Fibroblast of skin of left biceps (primary cell): ENCODE results near the gene ZBTB7C.

ENCODE experiments used
- DNase-seq, 2 experiments: peaks; one replicate each; pipeline ENCODE4 v3.0.0-alpha.2; 2013; ENCODE audit warnings: low read depth in 2 of 2

Gene ZBTB7C

DNA sequence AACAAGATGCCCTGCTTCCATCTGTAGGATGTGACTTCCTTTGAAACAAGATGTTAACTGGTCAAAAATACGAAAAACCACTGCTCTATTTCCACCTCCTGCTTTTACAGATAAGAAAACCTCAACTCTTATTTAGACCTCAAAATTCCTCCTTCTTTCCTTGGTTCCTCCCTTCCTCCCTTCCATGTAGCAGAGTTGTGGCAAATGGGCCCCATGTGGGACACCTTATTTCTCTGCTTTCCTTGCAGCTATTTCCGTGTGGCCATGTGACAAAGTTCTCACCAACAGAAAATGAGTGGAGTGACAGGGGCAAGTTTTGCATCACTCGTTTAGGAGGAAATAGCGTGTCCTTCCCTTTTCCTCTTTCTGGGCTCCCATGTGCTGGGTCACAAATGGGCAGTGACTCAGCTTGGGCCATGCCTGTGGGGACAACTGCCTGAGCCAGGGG is 409.4 kb downstream of the ZBTB7C start:
- no peak for DNase-seq

DNA sequence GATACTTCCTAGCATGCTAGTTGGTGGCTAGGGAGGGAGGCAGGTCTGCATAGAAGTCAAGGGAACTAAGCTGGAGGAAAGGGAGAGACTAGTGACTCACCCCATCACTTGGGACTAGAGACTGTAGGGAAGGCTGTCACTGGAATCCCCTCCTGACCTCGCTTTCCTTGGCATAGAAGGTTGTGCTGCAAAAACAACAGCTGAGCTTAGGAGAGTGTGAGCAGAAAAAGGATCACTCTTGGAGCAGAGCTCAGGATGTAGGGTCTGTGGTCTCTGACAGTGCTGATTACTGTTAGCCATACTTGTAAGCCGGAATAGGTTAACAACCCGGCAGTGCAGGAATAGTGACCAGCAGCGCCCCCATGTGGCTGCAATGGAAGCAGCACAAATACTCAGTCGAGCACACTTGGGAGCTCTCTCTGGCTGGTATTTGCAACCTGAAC is 411.8 kb downstream of the ZBTB7C start:
- DNase-seq: no peak

DNA sequence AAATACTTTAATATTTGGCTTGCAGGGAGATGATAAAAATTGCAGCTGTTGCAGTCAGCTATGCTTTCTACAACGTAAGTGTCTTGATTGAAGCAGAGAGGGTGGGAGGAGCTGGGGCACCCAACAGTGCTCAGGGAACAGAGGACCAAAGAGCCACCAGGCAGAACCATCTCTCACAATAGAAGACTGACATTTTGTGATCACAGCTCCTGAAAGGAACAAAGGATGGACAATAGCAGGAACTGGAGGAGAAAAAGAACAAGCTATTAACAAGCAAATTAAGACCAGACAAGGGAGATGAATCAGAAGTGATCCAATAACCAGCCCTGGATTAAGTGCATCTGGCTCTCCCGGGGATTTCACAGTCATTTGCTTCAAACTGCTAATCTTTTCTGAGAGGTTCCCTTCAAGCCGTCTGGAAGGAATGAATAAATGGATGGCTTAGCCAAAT is 413.1 kb downstream of the ZBTB7C start:
- peak in 1 of 2 experiments; percentile 15 for DNase-seq

DNA sequence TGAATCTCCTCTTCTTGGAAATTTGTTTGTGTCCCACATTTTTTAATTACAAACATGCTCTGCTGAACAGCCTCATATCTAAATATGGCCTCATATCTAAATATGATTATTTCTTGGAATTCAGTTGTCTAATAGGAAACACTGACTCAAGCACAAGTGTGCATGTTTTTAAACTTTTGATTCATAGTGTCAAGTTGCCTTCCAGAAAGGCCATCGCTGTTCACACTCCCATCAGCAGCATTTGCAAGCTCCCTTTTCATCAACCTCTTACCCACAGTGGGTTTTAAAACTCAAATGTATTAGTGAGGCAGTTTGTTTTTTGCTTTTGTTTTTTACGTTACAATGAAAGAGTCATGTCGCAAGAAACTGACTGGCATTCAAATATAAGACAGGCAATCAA is 413.5 kb downstream of the ZBTB7C start:
- DNase-seq: no peak

DNA sequence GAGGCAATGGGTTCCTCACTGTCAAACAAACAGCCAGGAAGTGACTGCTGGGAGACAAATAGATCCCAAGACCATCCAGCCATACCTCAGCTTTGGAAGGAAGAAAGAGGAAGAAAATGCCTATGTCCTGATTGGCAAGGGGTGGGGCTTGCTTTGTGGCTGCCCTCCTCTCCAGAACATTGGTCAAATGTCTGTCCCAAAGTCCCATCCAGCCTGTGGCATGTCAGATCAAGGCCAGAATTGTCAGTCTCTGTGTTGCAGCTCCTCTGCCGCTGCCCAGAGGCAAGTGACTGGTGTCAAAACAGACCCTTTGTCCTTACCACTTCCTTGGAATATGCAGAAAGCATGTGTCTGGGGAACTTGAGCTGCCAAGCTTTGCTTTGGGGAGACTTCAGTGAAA is 415.8 kb downstream of the ZBTB7C start:
- no peak for DNase-seq

DNA sequence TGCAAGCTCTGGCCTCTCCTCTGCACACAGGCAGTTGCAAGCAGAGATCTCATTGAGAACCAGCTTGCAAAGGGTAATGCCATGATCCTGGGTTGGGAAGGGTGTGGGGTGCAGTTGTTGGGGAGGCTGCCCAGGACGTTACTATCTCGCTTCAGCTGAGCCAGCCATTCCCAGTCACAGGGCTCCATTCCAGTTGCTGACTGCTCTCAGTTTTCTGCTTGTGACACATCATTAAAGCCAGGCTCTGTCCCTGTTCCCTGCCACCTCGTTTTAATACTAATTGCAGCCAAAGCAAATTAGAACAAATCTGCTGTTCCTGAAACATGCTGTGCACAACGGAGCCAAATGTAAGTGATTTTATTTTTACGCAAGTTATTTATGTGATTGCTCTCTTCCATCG is 416.2 kb downstream of the ZBTB7C start:
- DNase-seq: no peak

DNA sequence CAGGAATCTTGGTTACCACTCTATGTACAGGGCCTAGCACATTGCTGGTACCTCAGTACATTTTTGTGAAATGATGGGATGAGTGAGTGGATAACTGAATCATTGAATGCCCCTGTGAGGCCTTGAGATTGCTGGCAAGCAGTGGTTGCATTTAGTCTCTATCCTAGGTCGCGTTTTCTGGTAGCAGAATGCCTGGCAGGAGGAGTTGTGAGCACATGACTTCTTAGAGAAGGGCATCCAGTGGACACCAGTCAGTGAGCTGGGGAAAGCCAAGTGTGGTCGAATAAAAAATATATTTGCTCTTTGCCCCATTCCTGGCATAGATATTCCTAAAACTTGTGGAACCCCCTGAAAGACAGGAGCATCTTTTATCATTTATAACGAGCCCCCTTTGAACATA is 416.9 kb downstream of the ZBTB7C start:
- DNase-seq: no peak

DNA sequence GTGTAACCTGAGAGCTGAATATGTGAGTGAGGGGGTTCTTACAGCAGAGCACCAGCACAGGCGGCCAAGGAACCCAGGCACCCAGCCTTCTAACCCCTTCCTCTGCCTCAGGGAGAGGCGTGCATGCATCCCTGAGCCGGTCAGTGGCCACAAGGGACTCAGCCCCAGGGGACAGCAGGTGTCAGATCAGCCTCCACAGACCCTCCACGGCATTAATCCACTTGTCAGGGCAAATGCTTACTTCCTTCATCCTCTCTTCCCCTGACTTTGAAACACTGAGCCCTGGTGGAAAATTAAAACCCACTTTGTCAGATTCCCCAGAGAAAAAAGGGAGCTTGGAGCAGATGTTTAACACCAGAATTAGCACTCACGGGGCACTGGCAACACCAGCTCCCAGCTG is 418.2 kb downstream of the ZBTB7C start:
- DNase-seq: no peak

DNA sequence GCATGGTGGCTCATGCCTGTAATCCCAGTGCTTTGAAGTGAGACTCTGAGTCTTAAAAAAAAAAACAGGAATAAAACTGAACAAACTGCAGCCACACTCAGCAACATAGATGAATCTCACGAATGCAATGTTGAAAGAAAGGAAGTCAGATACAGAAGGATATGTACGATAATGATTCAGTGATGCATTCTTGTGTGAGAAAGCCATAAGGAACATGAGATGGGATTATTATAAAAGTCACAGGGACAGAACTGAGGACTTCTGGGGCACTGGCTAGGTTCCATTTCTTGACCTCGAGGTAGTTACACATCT is 421.8 kb downstream of the ZBTB7C start:
- DNase-seq: no peak

DNA sequence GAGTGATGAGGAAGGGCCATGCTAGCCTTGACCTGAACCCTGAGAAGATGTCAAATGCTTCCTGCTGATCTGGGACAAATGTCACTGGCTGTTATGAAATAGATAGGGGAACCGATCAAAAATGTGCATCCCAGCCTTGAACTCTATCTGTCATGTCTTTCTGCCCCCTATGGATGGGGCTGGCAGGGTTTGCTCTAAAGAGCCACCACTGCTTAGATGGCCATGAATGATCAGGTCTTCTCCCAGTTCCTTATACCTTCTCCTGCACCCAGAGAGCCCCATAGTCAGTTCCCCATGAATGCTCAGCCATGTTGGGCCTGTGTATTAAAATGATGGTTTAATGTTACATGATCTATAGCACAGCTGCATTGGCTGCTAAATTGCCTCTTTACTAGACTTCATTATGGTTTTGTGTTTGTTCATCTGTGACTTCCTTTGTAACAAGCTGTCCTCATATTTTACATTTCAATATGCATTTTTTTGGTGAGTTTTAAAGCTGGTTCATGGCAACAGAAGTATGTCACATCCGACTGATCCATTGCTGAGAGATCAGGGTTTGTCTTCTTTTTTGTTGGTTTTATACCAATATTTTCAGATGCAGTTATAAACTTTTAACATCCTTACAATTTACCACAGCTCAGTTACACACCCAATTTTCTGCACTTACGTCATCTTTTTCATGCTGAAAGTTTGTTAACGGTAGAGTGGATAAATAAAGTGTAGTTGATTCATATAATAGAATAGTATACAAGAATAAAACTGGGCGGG is 422.4 kb downstream of the ZBTB7C start:
- DNase-seq: no peak

DNA sequence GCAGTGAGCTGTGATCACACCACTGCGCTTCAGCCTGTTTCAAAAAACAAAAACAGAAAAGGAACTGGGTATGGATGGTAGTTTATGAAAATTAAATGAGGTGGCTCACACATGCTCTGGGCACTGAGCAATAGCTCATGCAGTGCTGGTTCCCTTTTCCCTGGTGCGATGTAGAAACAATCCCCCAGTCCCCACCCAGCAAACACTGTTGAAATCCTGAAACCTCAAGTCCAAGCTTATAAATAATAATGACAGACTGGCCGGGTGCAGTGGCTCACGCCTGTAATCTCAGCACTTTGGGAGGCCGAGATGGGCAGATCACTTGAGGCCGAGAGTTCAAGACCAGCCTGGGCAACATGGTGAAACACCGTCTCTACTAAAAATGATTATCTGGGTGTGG is 423.3 kb downstream of the ZBTB7C start:
- DNase-seq: no peak

DNA sequence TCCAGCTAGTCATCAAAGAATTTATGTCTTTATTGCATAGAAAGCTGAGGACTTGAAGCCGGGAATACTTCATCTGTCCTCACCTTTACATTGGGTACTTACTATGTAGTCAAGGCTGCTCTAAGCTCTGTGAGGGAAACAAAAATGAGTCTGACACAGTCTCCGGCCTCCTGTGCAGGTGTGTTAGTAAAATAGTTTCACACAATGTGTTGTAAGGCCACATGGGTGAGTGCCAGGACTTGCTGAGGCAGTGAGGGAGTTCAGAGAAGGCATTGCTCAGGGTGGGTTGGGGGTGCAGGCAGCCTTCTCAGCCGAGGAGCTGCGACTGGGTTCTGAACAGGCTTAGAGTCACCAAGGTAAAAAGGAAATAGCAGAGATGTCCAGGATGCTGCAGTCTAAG is 424.2 kb downstream of the ZBTB7C start:
- no peak for DNase-seq

DNA sequence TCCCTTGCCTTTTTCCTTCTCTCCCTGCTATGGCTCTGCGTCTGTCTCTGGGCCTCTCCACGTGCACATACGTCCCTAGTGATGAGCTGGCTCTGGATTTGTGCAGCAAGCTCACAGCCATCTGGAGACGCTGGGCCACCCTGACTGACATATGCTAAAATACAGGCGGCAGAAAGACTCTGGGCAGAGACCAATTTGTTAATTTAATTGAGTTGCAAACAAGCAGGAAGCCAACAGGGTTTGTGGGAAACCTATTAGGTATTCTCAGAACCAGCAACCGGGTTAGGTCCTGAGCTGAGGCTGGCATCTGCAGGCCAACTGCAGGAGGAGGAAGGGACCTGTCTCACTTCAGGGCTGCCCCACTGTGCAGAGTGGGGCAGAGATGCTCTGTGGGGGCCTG is 425.2 kb downstream of the ZBTB7C start:
- DNase-seq: no peak

DNA sequence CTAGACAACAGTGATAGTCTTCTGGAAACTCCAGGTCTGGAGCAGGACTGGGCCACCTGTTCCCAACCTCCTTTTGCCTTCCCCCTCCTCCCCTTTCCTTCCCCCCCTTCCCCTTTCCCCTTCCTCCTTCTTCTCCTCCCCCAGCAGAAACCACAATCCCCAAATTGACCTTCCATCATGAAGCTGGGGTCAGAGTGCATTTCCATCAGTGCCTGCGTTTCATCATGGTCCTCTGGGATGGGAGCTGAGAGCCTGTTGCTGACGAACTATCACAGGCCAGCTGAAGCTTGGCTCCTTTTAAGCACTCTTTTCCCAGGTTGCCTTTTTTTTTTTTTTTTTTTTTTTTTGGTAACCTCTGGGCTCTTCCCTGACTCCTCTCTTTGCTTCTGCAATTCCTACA is 426.1 kb downstream of the ZBTB7C start:
- no peak for DNase-seq

DNA sequence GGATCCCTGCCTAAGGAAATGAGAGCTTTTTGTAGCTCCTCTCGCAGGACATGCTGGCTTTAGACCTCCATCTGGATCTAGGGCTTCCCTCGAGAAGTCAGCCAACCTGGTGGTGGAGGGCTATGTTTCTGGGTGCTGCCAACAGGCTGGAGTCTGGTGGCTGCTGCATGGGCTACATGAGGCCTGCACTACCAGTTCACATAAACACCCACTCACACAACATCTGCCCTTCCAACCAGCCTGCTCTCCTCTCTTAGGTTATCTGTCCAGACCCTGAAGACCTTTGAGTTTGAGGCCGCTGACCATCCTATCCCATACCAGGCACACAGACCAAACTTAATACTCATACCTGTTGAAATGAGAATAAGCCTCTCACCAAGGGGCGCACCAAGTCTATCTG is 427.4 kb downstream of the ZBTB7C start:
- no peak for DNase-seq

DNA sequence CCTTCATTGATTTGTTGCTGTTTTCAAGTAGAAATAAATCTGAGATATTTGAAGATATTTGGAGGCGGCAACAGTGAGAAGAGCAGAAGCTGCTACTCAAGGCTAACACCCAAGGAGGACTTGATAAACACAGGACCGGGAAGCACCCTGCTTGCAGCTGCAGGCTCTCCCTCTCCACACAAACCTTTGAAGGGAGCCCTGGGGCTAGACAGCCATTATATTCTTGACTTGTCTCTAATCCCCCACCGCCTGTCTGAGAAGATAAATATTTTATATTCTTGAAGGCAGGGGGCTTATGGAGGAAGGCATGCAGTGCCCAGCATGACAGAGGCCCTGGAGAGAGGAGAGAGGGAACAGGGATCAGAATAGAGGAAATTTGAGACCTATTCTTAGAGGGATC is 427.9 kb downstream of the ZBTB7C start:
- no peak for DNase-seq

DNA sequence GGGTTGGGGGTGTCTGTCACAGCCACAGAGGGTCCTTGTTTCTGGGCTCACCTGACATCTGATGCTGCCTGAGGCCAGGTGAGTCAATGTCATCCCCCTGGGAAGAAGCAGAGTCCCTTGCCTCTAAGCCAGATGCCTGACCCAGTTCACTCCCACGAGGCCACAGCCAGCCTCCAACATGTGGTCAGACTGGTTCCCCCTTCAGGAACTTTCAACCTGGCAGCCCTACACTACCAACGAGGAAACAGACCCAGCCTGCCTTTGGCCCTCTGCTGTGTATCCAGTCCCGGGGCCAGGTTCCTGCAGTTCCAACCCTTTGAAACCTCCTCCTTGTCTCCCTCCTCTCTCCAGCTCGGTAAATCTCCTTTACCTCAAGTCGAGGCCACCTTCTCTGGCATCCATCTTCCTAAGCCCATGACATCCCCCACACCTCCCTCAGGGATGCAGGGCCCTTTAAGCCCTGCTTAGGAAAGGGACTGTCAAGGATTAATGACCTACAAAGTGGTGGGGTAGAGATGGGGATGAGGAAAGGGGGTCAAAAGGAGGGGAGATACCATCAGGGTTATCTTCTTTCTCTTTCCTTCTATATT is 429.5 kb downstream of the ZBTB7C start:
- DNase-seq: no peak

DNA sequence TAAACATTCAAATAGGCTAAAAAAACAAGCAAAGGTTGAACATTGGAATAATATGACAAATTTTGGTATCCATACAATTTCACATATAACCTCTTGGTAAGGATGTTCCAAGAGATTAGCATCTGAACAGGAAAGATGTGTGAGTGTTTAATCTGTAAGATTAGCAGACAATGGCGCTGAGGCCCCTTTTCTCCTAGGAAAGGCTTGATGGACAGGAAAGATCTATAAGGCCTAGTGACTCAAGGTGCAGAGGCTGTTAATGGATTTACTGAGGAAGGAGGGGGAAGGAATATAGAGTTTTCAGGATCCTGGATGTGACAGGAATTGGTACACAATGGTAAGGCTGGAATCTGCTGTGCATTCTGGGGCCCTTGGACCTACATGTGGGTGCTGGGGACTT is 430.6 kb downstream of the ZBTB7C start:
- no peak for DNase-seq

DNA sequence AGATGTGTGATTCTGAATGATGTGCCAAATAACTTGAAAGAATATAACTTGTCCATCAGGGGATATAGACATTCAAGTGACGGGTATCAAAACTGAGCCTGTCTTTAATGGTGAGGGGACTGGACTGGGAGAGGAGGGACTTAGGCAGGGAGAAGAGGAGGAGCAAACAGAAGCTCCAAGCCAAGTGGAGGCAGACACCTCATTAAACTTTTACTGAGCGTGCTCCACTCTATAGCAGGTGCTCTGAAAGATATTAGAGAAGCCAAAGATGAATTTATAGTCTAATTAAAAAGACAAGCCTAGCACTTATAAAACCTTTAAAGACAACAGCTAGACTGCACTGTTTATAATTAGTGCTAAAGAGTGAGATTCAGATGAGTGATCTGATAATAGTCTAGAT is 431.0 kb downstream of the ZBTB7C start:
- DNase-seq: no peak
